HCT116 (cell line): Measurements from ENCODE around the gene FCHSD2. TPM values are rescaled to one million over a fixed set of nuclear protein-coding genes. Genes with fewer than 3 reads are reported as not detected.

Experiments
- ATAC-seq: fragments of 200-7000 bp; cut with Tn5 transposase; 2 replicates; pipeline ENCODE4 v1.9.1; 2020; ENCODE audit warnings: mild to moderate bottlenecking, moderate library complexity
- BruUV-seq: library from RNA; stranded (reverse); fragments of 400-500 nt; replicated peaks from 2 replicates; lab custom pipeline; 2021; lab: Mats Ljungman, UMichigan
- CTCF ChIA-PET: fragments of 300-600 bp; sonication (Branson Sonifier 250); formaldehyde crosslinking; loops from one replicate; lab custom pipeline; 2021; ENCODE audit warnings: antibody characterized with exemption; lab: Charles Lee
- POLR2A ChIA-PET: fragments of 300-600, 350-600 bp; sonication (Branson Sonifier 250); formaldehyde crosslinking; loops from one replicate; lab custom pipeline; 2021; ENCODE audit warnings: antibody characterized with exemption; lab: Charles Lee
- RAD21 ChIA-PET, 2 experiments: fragments of 300-600 bp; sonication (Branson Sonifier 250); formaldehyde crosslinking; loops; one replicate each; lab custom pipeline; 2023; ENCODE audit warnings: low total read pairs in 2 of 2; ENCODE audit not compliant: uncharacterized antibody in 2 of 2, unreplicated experiment in 2 of 2, low non-redundant PET in 1 of 2; lab: Charles Lee
- DNase-seq: peaks from one replicate; pipeline ENCODE4 v3.0.0-alpha.2; 2010; ENCODE audit warnings: low read depth, low spot score
- H2AFZ ChIP-seq: fragments of 200-600 bp; shearing (Covaris generic), sonication (generic); 2 replicates; pipeline ENCODE4 v1.6.1; 2017; ENCODE audit warnings: low read depth, mixed run types, mixed read lengths, antibody characterized with exemption, low read length; ENCODE audit not compliant: poor library complexity, severe bottlenecking
- H3K27ac ChIP-seq: 2 replicates; pipeline ENCODE4 v1.5.1; 2012; ENCODE audit warnings: low read depth, low read length
- H3K27me3 ChIP-seq: fragments of 200-600 bp; sonication (generic); 2 replicates; pipeline ENCODE4 v1.6.1; 2016; ENCODE audit warnings: mixed run types, low read length, mixed read lengths; ENCODE audit not compliant: insufficient read depth
- H3K36me3 ChIP-seq, 2 experiments: fragments of 200-500 bp in 1 of 2; fragments of 200-600 bp in 1 of 2; sonication (Bioruptor generic) in 1 of 2; sonication (generic) in 1 of 2; 2 replicates each; pipeline versions ENCODE4 v1.5.1 to v1.6.1; 2014 to 2016; ENCODE audit warnings: low read length in 2 of 2, inconsistent platforms in 1 of 2, mixed read lengths in 1 of 2, mixed run types in 1 of 2; ENCODE audit not compliant: insufficient read depth in 2 of 2, control insufficient read depth in 1 of 2
- H3K4me1 ChIP-seq, 2 experiments: fragments of 200-600 bp in 1 of 2; sonication (generic) in 1 of 2; 2 replicates each; pipeline versions ENCODE4 v1.5.1 to v1.6.1; 2012 to 2017; ENCODE audit warnings: low read length in 2 of 2, inconsistent platforms in 1 of 2, mild to moderate bottlenecking in 1 of 2, mixed read lengths in 1 of 2, mixed run types in 1 of 2, moderate library complexity in 1 of 2; ENCODE audit not compliant: insufficient read depth in 2 of 2, control insufficient read depth in 1 of 2
- H3K4me2 ChIP-seq: fragments of 200-600 bp; sonication (generic); 2 replicates; pipeline ENCODE4 v1.6.1; 2017; ENCODE audit warnings: mixed run types, low read length, mixed read lengths
- H3K4me3 ChIP-seq, 2 experiments: fragments of 200-600 bp in 1 of 2; sonication (generic) in 1 of 2; replicated peaks in 1 of 2; 2 replicates each; pipeline ENCODE4 v1.5.1; 2011 to 2016; ENCODE audit warnings: low read length in 2 of 2, control low read depth in 1 of 2, low read depth in 1 of 2, mild to moderate bottlenecking in 1 of 2, mixed read lengths in 1 of 2, mixed run types in 1 of 2
- H3K79me2 ChIP-seq: fragments of 200-600 bp; sonication (generic); 2 replicates; pipeline ENCODE4 v1.6.1; 2017; ENCODE audit warnings: mild to moderate bottlenecking, mixed run types, low read length, moderate library complexity, mixed read lengths; ENCODE audit not compliant: insufficient read depth
- H3K9ac ChIP-seq: fragments of 200-600 bp; sonication (generic); 2 replicates; pipeline ENCODE4 v1.6.1; 2016; ENCODE audit warnings: low read length, mixed read lengths
- H3K9me2 ChIP-seq: fragments of 200-600 bp; sonication (generic), shearing (Covaris generic); 2 replicates; pipeline ENCODE4 v1.6.1; 2017; ENCODE audit warnings: mixed run types, mild to moderate bottlenecking, moderate library complexity; ENCODE audit not compliant: insufficient read depth
- H3K9me3 ChIP-seq, 2 experiments: fragments of 200-500 bp in 1 of 2; fragments of 200-600 bp in 1 of 2; sonication (Bioruptor generic) in 1 of 2; sonication (generic) in 1 of 2; 2 replicates each; pipeline ENCODE4 v1.6.1; 2014 to 2017; ENCODE audit warnings: low read length in 2 of 2, mixed read lengths in 2 of 2, inconsistent platforms in 1 of 2, low read depth in 1 of 2, mild to moderate bottlenecking in 1 of 2, mixed run types in 1 of 2, moderate library complexity in 1 of 2; ENCODE audit not compliant: control insufficient read depth in 1 of 2, insufficient read depth in 1 of 2
- H4K20me1 ChIP-seq: fragments of 200-600 bp; sonication (generic), shearing (Covaris generic); 2 replicates; pipeline ENCODE4 v1.6.1; 2017; ENCODE audit warnings: mixed run types, mild to moderate bottlenecking, moderate library complexity; ENCODE audit not compliant: insufficient read depth
- CEBPB ChIP-seq: IDR thresholded peaks from 2 replicates; pipeline ENCODE4 v1.6.1; 2012; ENCODE audit warnings: low read depth
- EGR1 ChIP-seq: IDR thresholded peaks from 2 replicates; pipeline ENCODE4 v1.6.1; 2012; ENCODE audit warnings: low read depth
- ELF1 ChIP-seq: IDR thresholded peaks from 2 replicates; pipeline ENCODE4 v1.6.1; 2012; ENCODE audit warnings: low read depth, borderline replicate concordance
- EZH2 ChIP-seq: fragments of 200-600 bp; sonication (generic); IDR thresholded peaks from 2 replicates; pipeline ENCODE4 v1.6.1; 2017; ENCODE audit warnings: antibody characterized with exemption, mixed run types
- MAX ChIP-seq: IDR thresholded peaks from 2 replicates; pipeline ENCODE4 v1.6.1; 2012
- POLR2A ChIP-seq: IDR thresholded peaks from 2 replicates; pipeline ENCODE4 v1.7.0; 2011; ENCODE audit warnings: borderline replicate concordance; ENCODE audit not compliant: insufficient read depth, insufficient read length; ENCODE audit errors: extremely low read depth
- REST ChIP-seq: IDR thresholded peaks from 2 replicates; pipeline ENCODE4 v1.6.1; 2012; ENCODE audit warnings: low read depth
- SIN3A ChIP-seq: IDR thresholded peaks from 2 replicates; pipeline ENCODE4 v1.6.1; 2012; ENCODE audit warnings: low read depth
- ZFX ChIP-seq: fragments of 450-650 bp; IDR thresholded peaks from 2 replicates; pipeline ENCODE4 v1.6.1; 2017
- ZNF274 ChIP-seq: fragments of 200-500 bp; sonication (Bioruptor generic); IDR thresholded peaks from 2 replicates; pipeline ENCODE4 v1.6.1; 2014; ENCODE audit warnings: mild to moderate bottlenecking, low read depth, low read length, inconsistent platforms
- intact Hi-C: fragments of 100-400 bp; cut with micrococcal nuclease; formaldehyde crosslinking; loops from 2 replicates; pipeline ENCODE4 v1.10.0; 2022
- total RNA-seq: library from RNA; stranded (reverse); gene quantifications from one replicate; pipeline ENCODE4 v1.2.1, GENCODE V29; 2021; ENCODE audit not compliant: unreplicated experiment
- TF ChIP-seq, protein P1 (sequence below): IDR thresholded peaks from 2 replicates; pipeline ENCODE4 v1.6.1; 2012

The FCHSD2 gene
- total RNA-seq, 1 experiment from 2014 or later = 15.0 TPM

GRCh38 chr11:73135346-73136284, 6.5 kb downstream of the FCHSD2 start:
- H4K20me1 ChIP-seq = peaks cover 3% of the 10 kb centered on the region; the same call in 1 of the 2 replicates
- CTCF ChIA-PET = no interaction called here
- no peak for ATAC-seq

More at GRCh38 chr11:73135346-73136284, 6.5 kb downstream of the FCHSD2 start:
- intact Hi-C loops = no loop called here
- no TSS peak for BruUV-seq
- Histone ChIP-seq H3K4me3 (no peak overlapping the region), H3K9me2 (no peaks in the 10 kb centered on the region), H3K4me1 (peaks cover 8 to 15% of the 10 kb centered on the region in 2 experiments; a peak in 3 of 4 replicates), H3K27ac (no peak overlapping the region), H3K36me3 (no peaks in the 10 kb centered on the region), H3K9ac (no peak overlapping the region), H3K27me3 (no peaks in the 10 kb centered on the region), H2AFZ (no peak overlapping the region), H3K79me2 (peaks cover 6% of the 10 kb centered on the region), H3K4me2 (no peak overlapping the region), H3K9me3 (no peaks in the 10 kb centered on the region)
- ChIA-PET RAD21 (no interaction called here), POLR2A (no interaction called here)
- no peak for DNase-seq
- TF ChIP-seq ELF1 = no peak
- no peak for TF ChIP-seq POLR2A
- TF ChIP-seq ZNF274 = no peak
- TF ChIP-seq MAX = no peak
- TF ChIP-seq REST = no peak
- TF ChIP-seq EZH2 = no peak
- TF ChIP-seq, protein P1, sequence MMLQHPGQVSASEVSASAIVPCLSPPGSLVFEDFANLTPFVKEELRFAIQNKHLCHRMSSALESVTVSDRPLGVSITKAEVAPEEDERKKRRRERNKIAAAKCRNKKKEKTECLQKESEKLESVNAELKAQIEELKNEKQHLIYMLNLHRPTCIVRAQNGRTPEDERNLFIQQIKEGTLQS = no peak
- TF ChIP-seq SIN3A = no peak
- no peak for TF ChIP-seq CEBPB
- no peak for TF ChIP-seq ZFX
- TF ChIP-seq EGR1 = no peak
- TF ChIP-seq, all 23 proteins: peak for 0
